Measurements from ENCODE around the gene FHIT.

- TF ChIP-seq CTCF (IDR thresholded peaks at IDR 0.05) (no peak), POLR2A (IDR thresholded peaks at IDR 0.05) (no peak)
These were observed 698.7 kb downstream of the FHIT start for GRCh38 chr3:60552581-60552980.
